Measurements from ENCODE around the gene SGMS1. TPM values are rescaled to one million over a fixed set of nuclear protein-coding genes. Genes with fewer than 3 reads are reported as not detected.
A peak's percentile ranks its signal among the peaks of the same experiment; 100 is the strongest.
"Not testable (repeated sequence)": the region's sequence is repeated elsewhere in the genome, so short reads cannot be mapped to it uniquely, and the experiment has no call there.

The SGMS1 gene
- polyA plus RNA-seq, 1 experiment: 21.1 TPM

GRCh38 chr10:50431133-50431532, 192.6 kb downstream of the SGMS1 start:
- no peak overlapping the region for H3K4me3 ChIP-seq (ENCODE audit: low read depth, low read length)
- TF ChIP-seq CTCF (IDR thresholded peaks at IDR 0.05; ENCODE audit: insufficient read depth, low read depth, low read length): no peak
- H3K36me3 ChIP-seq (ENCODE audit: control insufficient read depth, insufficient read depth, low read length): no peaks in the 10 kb centered on the region
- no peaks in the 10 kb centered on the region for H3K27me3 ChIP-seq (ENCODE audit: control insufficient read depth, insufficient read depth, low read length)
- ChIA-PET POLR2A (no interaction called here), CTCF (interaction anchor here (0.8 kb wide), 1 partner anchor 11 kb away, joined by 3 read pairs; no protein-coding TSS in a partner anchor)
- peak; percentile 40 for DNase-seq (ENCODE audit: low read depth)

DNA sequence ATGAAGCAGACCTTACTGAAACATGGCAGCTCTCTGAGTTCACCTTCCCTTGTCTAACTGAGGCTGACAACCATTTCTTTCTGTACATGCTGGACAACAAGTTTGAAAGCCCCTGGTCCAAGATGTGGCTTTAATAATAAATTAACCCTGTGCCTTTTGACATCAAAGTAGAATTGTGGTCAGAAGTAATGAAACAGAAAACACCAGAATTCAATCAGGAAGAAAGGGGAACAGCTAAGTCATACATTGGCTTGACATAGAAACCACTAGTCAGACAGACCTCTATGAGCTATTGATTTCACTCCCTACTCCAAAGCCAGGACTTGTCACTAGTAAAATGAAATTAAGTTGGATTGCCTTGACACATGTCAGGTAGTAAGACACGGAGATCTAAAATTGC, 197.3 kb downstream of the SGMS1 start:
- DNase-seq (ENCODE audit: low read depth): no peak
- no peaks in the 10 kb centered on the region for H3K27me3 ChIP-seq (ENCODE audit: control insufficient read depth, insufficient read depth, low read length)
- ChIA-PET POLR2A (no interaction called here), CTCF (interaction anchor here (0.6 to 1.2 kb wide), 2 partner anchors 35 to 37 kb away, joined by 3 read pairs; no protein-coding TSS in a partner anchor)
- no peak overlapping the region for H3K4me3 ChIP-seq (ENCODE audit: low read depth, low read length)
- no peaks in the 10 kb centered on the region for H3K36me3 ChIP-seq (ENCODE audit: control insufficient read depth, insufficient read depth, low read length)
- no peak for TF ChIP-seq CTCF (IDR thresholded peaks at IDR 0.05; ENCODE audit: insufficient read depth, low read depth, low read length)

GRCh38 chr10:50425215-50425614, 198.5 kb downstream of the SGMS1 start:
- CTCF ChIA-PET; DNase-seq (ENCODE audit: low read depth); H3K4me3 ChIP-seq (ENCODE audit: low read depth, low read length); H3K27me3 ChIP-seq (ENCODE audit: control insufficient read depth, insufficient read depth, low read length); POLR2A ChIA-PET; H3K36me3 ChIP-seq (ENCODE audit: control insufficient read depth, insufficient read depth, low read length): not testable (repeated sequence)

GRCh38 chr10:50423448-50423847, 200.3 kb downstream of the SGMS1 start:
- POLR2A ChIA-PET: no interaction called here
- no peak for TF ChIP-seq CTCF (IDR thresholded peaks at IDR 0.05; ENCODE audit: insufficient read depth, low read depth, low read length)
- no peak for DNase-seq (ENCODE audit: low read depth)
- Histone ChIP-seq H3K27me3 (ENCODE audit: control insufficient read depth, insufficient read depth, low read length) (no peaks in the 10 kb centered on the region), H3K4me3 (ENCODE audit: low read depth, low read length) (no peak overlapping the region), H3K36me3 (ENCODE audit: control insufficient read depth, insufficient read depth, low read length) (no peaks in the 10 kb centered on the region)
- CTCF ChIA-PET: interaction anchor here (1.2 kb wide), 1 partner anchor 12 kb away, joined by 3 read pairs; no protein-coding TSS in a partner anchor

DNA sequence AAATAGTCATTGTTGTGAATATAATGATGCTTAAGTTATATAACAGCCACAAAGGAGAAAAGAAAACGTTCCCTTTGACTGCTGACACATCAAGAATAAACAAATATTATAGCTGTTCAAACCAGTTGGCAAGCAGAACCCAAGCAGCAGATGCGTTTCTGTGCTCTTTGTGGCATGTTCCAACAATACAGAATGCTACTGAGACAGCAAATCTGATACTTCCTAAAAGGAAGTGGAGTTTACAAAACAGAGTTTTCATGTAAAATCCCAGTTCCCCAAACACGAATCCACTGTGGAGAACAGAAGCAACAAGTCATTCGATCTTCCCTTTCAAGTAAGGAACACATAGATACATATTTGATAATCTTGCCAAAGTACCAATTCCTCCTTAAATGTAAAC, 201.5 kb downstream of the SGMS1 start:
- DNase-seq (ENCODE audit: low read depth): no peak
- no peaks in the 10 kb centered on the region for H3K36me3 ChIP-seq (ENCODE audit: control insufficient read depth, insufficient read depth, low read length)
- no peak for TF ChIP-seq CTCF (IDR thresholded peaks at IDR 0.05; ENCODE audit: insufficient read depth, low read depth, low read length)
- ChIA-PET CTCF (interaction anchor here (1.2 kb wide), 1 partner anchor 11 kb away, joined by 3 read pairs; no protein-coding TSS in a partner anchor), POLR2A (no interaction called here)
- no peaks in the 10 kb centered on the region for H3K27me3 ChIP-seq (ENCODE audit: control insufficient read depth, insufficient read depth, low read length)
- H3K4me3 ChIP-seq (ENCODE audit: low read depth, low read length): no peak overlapping the region

DNA sequence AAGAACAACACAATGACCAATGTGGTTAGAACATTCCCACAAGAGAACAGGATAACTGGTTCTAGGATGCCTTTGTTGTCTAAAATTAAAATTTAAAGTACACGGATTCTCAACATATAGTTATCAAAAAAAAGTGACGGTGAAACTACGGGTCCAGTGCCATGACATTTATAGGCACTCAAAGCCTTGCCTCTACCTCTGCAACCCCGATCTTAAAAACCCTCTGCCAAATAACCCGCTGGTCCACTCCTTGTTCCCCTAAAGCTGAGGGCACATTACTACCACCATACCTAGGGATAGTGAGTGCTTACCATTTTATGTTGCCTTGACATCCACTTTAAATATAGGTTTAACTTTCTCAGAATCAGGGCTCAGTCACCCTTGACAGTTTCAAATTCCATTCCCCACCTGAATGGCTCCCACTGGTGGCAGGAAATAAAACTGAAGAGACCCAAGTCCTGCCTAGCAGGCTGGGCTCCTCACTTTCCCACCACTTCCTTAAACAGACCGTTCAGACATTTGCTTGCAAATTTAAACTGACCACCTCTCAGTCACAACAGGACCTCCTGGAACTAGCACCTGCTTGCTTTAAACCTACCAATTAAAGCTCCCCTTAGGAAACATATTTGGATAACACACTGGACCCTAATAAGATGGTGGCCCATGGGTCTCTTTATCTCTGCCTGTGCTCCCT, 202.6 kb downstream of the SGMS1 start:
- Histone ChIP-seq H3K4me3 (ENCODE audit: low read depth, low read length) (no peak overlapping the region), H3K36me3 (ENCODE audit: control insufficient read depth, insufficient read depth, low read length) (no peaks in the 10 kb centered on the region), H3K27me3 (ENCODE audit: control insufficient read depth, insufficient read depth, low read length) (no peaks in the 10 kb centered on the region)
- peak; percentile 65 for TF ChIP-seq CTCF (IDR thresholded peaks at IDR 0.05; ENCODE audit: insufficient read depth, low read depth, low read length)
- ChIA-PET CTCF (interaction anchor here (0.7 to 1.0 kb wide), 4 partner anchors 10 to 201 kb away, joined by 3 to 4 read pairs (median 3); no protein-coding TSS in a partner anchor), POLR2A (no interaction called here)
- DNase-seq (ENCODE audit: low read depth): no peak
